ENCODE results near the gene HIPK2.

DNA sequence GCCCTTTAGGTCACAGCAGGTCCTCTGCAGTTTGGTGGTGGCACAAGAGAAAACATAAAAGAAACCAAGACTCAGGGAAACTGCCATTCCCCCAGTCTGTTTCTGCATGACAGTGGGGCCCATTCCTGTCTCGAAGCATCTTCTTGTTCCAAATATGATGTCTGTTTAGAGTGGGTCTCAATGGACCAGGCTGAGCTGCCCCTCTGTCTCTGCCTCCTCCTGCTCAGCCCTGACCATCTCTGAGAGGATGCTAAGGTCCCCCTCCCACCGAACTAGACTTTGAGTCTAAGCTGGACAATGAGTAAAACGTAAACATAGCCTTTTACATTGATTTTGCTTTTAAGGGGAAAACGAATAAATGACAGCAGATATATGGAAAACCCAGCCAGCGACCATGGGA lies 213.9 kb downstream of the HIPK2 start:
- TF ChIP-seq, protein P1, sequence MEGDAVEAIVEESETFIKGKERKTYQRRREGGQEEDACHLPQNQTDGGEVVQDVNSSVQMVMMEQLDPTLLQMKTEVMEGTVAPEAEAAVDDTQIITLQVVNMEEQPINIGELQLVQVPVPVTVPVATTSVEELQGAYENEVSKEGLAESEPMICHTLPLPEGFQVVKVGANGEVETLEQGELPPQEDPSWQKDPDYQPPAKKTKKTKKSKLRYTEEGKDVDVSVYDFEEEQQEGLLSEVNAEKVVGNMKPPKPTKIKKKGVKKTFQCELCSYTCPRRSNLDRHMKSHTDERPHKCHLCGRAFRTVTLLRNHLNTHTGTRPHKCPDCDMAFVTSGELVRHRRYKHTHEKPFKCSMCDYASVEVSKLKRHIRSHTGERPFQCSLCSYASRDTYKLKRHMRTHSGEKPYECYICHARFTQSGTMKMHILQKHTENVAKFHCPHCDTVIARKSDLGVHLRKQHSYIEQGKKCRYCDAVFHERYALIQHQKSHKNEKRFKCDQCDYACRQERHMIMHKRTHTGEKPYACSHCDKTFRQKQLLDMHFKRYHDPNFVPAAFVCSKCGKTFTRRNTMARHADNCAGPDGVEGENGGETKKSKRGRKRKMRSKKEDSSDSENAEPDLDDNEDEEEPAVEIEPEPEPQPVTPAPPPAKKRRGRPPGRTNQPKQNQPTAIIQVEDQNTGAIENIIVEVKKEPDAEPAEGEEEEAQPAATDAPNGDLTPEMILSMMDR (IDR thresholded peaks at IDR 0.05; ENCODE audit: extremely low read depth in 1 of 2, insufficient read depth in 1 of 2, low read depth in 1 of 2, low read length in 2 of 2) = no peak
- no peak for TF ChIP-seq POLR2A (IDR thresholded peaks at IDR 0.05; ENCODE audit: low read depth, low read length)
- TF ChIP-seq EZH2 (IDR thresholded peaks at IDR 0.05; ENCODE audit: borderline replicate concordance, low read depth, low read length, severe bottlenecking) = no peak
- TF ChIP-seq POLR2AphosphoS5 (IDR thresholded peaks at IDR 0.05; ENCODE audit: insufficient read depth, low read depth, low read length) = no peak
- TF ChIP-seq, protein P2, sequence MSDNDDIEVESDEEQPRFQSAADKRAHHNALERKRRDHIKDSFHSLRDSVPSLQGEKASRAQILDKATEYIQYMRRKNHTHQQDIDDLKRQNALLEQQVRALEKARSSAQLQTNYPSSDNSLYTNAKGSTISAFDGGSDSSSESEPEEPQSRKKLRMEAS (IDR thresholded peaks at IDR 0.05; ENCODE audit: insufficient read depth, insufficient read length) = no peak
- no peak for TF ChIP-seq FOS (IDR thresholded peaks at IDR 0.05; ENCODE audit: borderline replicate concordance, insufficient read depth, low read length)
- TF ChIP-seq MYC (IDR thresholded peaks at IDR 0.05; ENCODE audit: low read depth, low read length) = no peak
- TF ChIP-seq GATA2 (IDR thresholded peaks at IDR 0.05; ENCODE audit: insufficient read depth, insufficient read length, low read depth, low read length) = no peak
- no peak for TF ChIP-seq JUN (IDR thresholded peaks at IDR 0.05; ENCODE audit: borderline replicate concordance, insufficient read depth, insufficient read length, low read depth)

All from endothelial cell of umbilical vein (primary cell).